Subcutaneous abdominal adipose tissue (tissue), 5 donors: ENCODE results near the gene PIANP.

ENCODE experiments used
- H3K27ac ChIP-seq: one replicate; pipeline ENCODE4 v1.7.0; 2013; ENCODE audit warnings: low read depth, mild to moderate bottlenecking, inconsistent platforms, low read length, moderate library complexity
- H3K27me3 ChIP-seq, 5 donors: one replicate each; pipeline ENCODE4 v1.7.0; 2013; ENCODE audit warnings: low read length in 5 of 5, inconsistent platforms in 1 of 5; ENCODE audit not compliant: control insufficient read depth in 5 of 5, insufficient read depth in 4 of 5
- H3K36me3 ChIP-seq, 5 donors: one replicate each; pipeline ENCODE4 v1.7.0; 2013; ENCODE audit warnings: low read length in 5 of 5; ENCODE audit not compliant: control insufficient read depth in 5 of 5, insufficient read depth in 5 of 5
- H3K4me1 ChIP-seq, 5 donors: one replicate each; pipeline ENCODE4 v1.7.0; 2013; ENCODE audit warnings: low read length in 5 of 5, mild to moderate bottlenecking in 3 of 5, moderate library complexity in 1 of 5; ENCODE audit not compliant: control insufficient read depth in 5 of 5, insufficient read depth in 5 of 5
- H3K4me3 ChIP-seq, 5 donors: one replicate each; pipeline ENCODE4 v1.7.0; 2013; ENCODE audit warnings: low read length in 5 of 5, low read depth in 1 of 5
- H3K9ac ChIP-seq, 5 donors: one replicate each; pipeline ENCODE4 v1.7.0; 2013; ENCODE audit warnings: low read length in 5 of 5, mild to moderate bottlenecking in 4 of 5, moderate library complexity in 3 of 5
- H3K9me3 ChIP-seq, 5 donors: one replicate each; pipeline ENCODE4 v1.7.0; 2013; ENCODE audit warnings: low read length in 5 of 5; ENCODE audit not compliant: control insufficient read depth in 5 of 5
- donor health status: healthy.
- donor health status: healthy.
- donor health status: healthy.
- donor health status: healthy.
- donor health status: healthy.

PIANP gene

GRCh38 chr12:6696690-6697583 lies 3.7 kb downstream of the PIANP start:
- no peak overlapping the region for H3K4me3 ChIP-seq
- H3K4me1 ChIP-seq: peaks cover 0 to 15% (median 9%) of the 10 kb centered on the region in 5 donors
- H3K9me3 ChIP-seq: no peaks in the 10 kb centered on the region
- H3K36me3 ChIP-seq: no peaks in the 10 kb centered on the region
- H3K27me3 ChIP-seq: peaks cover 45 to 69% (median 63%) of the 10 kb centered on the region in 5 donors
- no peak overlapping the region for H3K9ac ChIP-seq
- H3K27ac ChIP-seq: no peak overlapping the region

- Histone ChIP-seq H3K9me3 (no peaks in the 10 kb centered on the region), H3K9ac (no peak overlapping the region), H3K4me1 (peaks cover 0 to 10% (median 5%) of the 10 kb centered on the region in 5 donors), H3K27ac (no peak overlapping the region), H3K27me3 (peaks cover 33 to 57% (median 51%) of the 10 kb centered on the region in 5 donors), H3K36me3 (no peaks in the 10 kb centered on the region), H3K4me3 (no peak overlapping the region)
Observed at GRCh38 chr12:6695313-6696045, 5.1 kb downstream of the PIANP start.

- H3K4me1 ChIP-seq: peaks cover 0 to 10% (median 8%) of the 10 kb centered on the region in 5 donors
- no peak overlapping the region for H3K27ac ChIP-seq
- no peaks in the 10 kb centered on the region for H3K9me3 ChIP-seq
- no peak overlapping the region for H3K9ac ChIP-seq
- peaks cover 31 to 50% (median 49%) of the 10 kb centered on the region in 5 donors for H3K27me3 ChIP-seq
- no peaks in the 10 kb centered on the region for H3K36me3 ChIP-seq
- no peak overlapping the region for H3K4me3 ChIP-seq
Observed at GRCh38 chr12:6694701-6695100, 5.9 kb downstream of the PIANP start.

GRCh38 chr12:6693832-6694355 lies 6.7 kb downstream of the PIANP start:
- no peaks in the 10 kb centered on the region for H3K9me3 ChIP-seq
- peaks cover 23 to 44% (median 42%) of the 10 kb centered on the region in 5 donors for H3K27me3 ChIP-seq
- H3K36me3 ChIP-seq: no peaks in the 10 kb centered on the region
- peaks cover 0 to 11% (median 8%) of the 10 kb centered on the region in 5 donors for H3K4me1 ChIP-seq
- no peak overlapping the region for H3K4me3 ChIP-seq
- no peak overlapping the region for H3K27ac ChIP-seq
- H3K9ac ChIP-seq: no peak overlapping the region

- Histone ChIP-seq H3K9me3 (no peaks in the 10 kb centered on the region), H3K27me3 (peaks cover 15 to 35% (median 32%) of the 10 kb centered on the region in 5 donors), H3K4me3 (no peak overlapping the region), H3K9ac (no peak overlapping the region), H3K36me3 (no peaks in the 10 kb centered on the region), H3K27ac (no peak overlapping the region), H3K4me1 (peaks cover 2 to 19% (median 16%) of the 10 kb centered on the region in 5 donors)
Observed at GRCh38 chr12:6692888-6693287, 7.7 kb downstream of the PIANP start.

- Histone ChIP-seq H3K4me1 (peaks cover 5 to 34% (median 29%) of the 10 kb centered on the region in 5 donors), H3K36me3 (peaks cover 0 to 3% (median 0%) of the 10 kb centered on the region in 5 donors), H3K27me3 (peaks cover 5 to 23% (median 17%) of the 10 kb centered on the region in 5 donors), H3K9me3 (no peaks in the 10 kb centered on the region), H3K4me3 (no peak overlapping the region), H3K9ac (no peak overlapping the region), H3K27ac (no peak overlapping the region)
Observed at GRCh38 chr12:6691473-6691872, 9.1 kb downstream of the PIANP start.

GRCh38 chr12:6688999-6689882 lies 11.4 kb downstream of the PIANP start, which contains the start of gene ZNF384:
TSS of gene ZNF384 (minus strand) at chr12:6689375. CDS start at chr12:6679520, 9,855 bp downstream.
- H3K4me1 ChIP-seq: peaks cover 5 to 37% (median 29%) of the 10 kb centered on the region in 5 donors
- H3K9ac ChIP-seq: peak within 1 kb of the TSS; percentile 79 to 98 (median 93)

GRCh38 chr12:6688543-6688998 lies 12.0 kb downstream of the PIANP start:
- Histone ChIP-seq H3K9ac (peak overlapping the region; percentile 79 to 98 (median 93)), H3K4me1 (peaks cover 5 to 37% (median 29%) of the 10 kb centered on the region in 5 donors), H3K4me3 (peak overlapping the region; percentile 85 to 97 (median 93)), H3K27me3 (peaks cover 0 to 4% (median 0%) of the 10 kb centered on the region in 5 donors), H3K36me3 (peaks cover 0 to 12% (median 0%) of the 10 kb centered on the region in 5 donors), H3K9me3 (no peaks in the 10 kb centered on the region), H3K27ac (peak overlapping the region; percentile 87)

More at GRCh38 chr12:6688999-6689882, 11.4 kb downstream of the PIANP start, which contains the start of gene ZNF384:
- Histone ChIP-seq H3K27ac (peak within 1 kb of the TSS; percentile 87), H3K4me3 (peak within 1 kb of the TSS; percentile 85 to 97 (median 93)), H3K27me3 (peaks cover 0 to 7% (median 5%) of the 10 kb centered on the region in 5 donors), H3K36me3 (peaks cover 0 to 8% (median 0%) of the 10 kb centered on the region in 5 donors), H3K9me3 (no peaks in the 10 kb centered on the region)

GRCh38 chr12:6685814-6686213 lies 14.8 kb downstream of the PIANP start:
- Histone ChIP-seq H3K27me3 (no peaks in the 10 kb centered on the region), H3K36me3 (peaks cover 3 to 18% (median 5%) of the 10 kb centered on the region in 5 donors), H3K9me3 (no peaks in the 10 kb centered on the region), H3K4me1 (peaks cover 5 to 37% (median 29%) of the 10 kb centered on the region in 5 donors), H3K27ac (no peak overlapping the region), H3K9ac (no peak overlapping the region), H3K4me3 (no peak overlapping the region)
